NCI-H2196 treated with DMSO at 0.1 percent for 48 hours (cell line): ENCODE results near the gene TIMP4.

Source experiments
- DNase-seq: peaks from one replicate; lab custom pipeline; 2025; ENCODE audit not compliant: unreplicated experiment; lab: John Stamatoyannopoulos, UW

TIMP4 gene

DNA sequence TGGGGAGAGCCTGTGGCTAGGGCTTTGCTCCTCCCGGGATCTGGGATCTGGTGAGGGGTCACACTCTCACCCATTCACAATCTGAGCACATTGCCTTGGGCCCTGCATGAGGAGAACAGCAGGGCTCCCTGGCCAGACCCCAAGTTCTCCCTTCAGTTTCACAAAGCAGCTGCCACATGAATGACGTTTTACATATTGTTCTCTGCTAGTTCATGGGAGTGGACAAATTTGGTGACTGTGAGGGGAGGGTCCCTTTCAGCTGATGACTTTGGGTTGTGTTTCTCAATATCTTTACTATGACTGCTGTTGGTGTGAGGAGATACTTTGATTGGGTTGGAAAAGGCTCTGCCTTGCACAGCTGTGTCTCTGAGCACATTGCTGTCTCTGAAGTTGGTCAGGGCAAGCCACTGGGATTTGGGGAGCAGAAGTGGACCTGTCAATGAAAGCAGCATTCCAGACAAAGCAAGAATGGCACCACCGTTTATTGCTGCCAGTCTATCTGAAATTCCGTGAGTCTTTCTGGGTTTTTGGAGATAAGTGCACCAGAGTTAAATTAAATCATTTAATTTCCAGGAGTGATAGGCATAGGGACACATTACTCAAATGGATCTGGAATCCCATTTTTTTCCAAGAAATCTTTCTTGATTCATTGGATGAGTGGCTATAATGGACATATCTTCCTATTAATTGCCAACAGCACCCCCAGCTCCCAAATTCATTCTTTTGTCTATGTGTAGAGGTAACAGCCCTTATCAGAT is 10.3 kb downstream of the TIMP4 start:
- DNase-seq: no peak

- DNase-seq: no peak
Measured at GRCh38 chr3:12147049-12147780, 11.5 kb downstream of the TIMP4 start.

DNA sequence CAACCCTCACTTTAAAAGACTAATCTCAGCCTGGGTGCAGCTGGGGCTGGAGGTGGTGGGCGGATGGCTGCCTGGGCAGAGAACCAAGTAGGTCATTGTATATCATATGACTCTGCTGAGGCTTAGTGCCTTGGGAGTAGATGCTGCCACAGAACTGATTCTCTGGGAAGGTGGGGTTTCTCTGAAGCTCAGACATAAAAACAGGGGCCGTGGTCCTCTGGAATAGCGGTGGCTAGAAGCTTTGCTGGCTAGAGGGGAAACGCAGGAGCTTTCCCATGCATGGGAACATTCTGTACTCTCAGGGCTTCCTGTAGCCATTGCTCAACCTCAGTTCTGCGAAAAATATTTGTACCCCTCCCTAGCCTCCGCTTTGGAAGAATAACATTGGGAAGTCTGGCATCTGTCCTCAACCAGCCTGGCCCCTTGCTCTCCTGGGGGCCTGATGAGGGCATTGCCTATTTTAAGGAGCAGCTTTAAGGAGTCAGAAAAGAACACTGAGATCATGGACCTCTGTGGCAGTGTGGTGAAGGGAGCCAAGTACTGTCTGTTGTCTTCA is 14.7 kb downstream of the TIMP4 start:
- no peak for DNase-seq

- no peak for DNase-seq
Measured at GRCh38 chr3:12142476-12142875, 16.2 kb downstream of the TIMP4 start.

GRCh38 chr3:12141350-12141749 is 17.4 kb downstream of the TIMP4 start:
- no peak for DNase-seq

GRCh38 chr3:12139111-12139511 is 19.6 kb downstream of the TIMP4 start:
- DNase-seq: no peak

GRCh38 chr3:12138044-12138443 is 20.7 kb downstream of the TIMP4 start:
- DNase-seq: no peak

DNA sequence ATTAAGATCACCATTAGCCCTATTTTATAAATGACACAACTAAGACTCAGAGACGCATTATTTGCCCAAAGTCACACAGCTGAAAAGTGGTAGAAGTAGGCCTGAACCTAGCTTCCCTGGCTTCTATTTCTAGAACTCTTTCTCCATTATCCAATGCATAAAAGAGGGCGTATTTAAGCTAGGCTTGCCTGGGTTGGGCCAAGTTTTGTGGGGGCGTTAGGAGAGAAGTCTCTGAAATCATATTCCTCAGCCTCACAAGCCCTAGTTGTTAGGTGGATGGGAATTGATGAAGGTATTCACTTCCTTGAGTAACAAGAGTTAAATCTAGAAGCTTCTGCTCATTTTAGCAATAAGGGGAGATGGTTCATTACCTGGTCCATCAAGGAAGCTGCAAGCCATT is 22.3 kb downstream of the TIMP4 start:
- DNase-seq: no peak

- no peak for DNase-seq
Measured at GRCh38 chr3:12135029-12135657, 23.6 kb downstream of the TIMP4 start.

DNA sequence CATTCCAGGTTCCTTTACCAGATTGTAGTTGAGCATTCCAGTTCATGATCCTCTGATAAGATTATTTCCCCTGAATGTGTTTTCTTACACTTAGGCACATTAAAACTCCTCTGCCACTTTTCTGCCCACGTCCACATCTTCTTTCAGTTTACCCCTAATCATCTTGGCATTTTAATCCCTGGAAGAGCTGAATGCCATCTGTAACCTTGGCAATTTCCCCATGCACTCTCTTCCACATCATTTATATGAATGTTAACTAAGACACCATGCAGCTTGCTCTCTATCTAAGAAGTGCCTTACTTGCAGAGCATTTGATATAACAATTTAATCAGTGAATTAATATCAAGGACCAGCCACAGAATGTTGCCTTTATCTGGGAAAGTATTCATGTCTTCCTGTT is 25.8 kb downstream of the TIMP4 start:
- DNase-seq: no peak

GRCh38 chr3:12131351-12132090 is 27.2 kb downstream of the TIMP4 start:
- no peak for DNase-seq

- DNase-seq: no peak
Measured at GRCh38 chr3:12127391-12127790, 31.3 kb downstream of the TIMP4 start.

DNA sequence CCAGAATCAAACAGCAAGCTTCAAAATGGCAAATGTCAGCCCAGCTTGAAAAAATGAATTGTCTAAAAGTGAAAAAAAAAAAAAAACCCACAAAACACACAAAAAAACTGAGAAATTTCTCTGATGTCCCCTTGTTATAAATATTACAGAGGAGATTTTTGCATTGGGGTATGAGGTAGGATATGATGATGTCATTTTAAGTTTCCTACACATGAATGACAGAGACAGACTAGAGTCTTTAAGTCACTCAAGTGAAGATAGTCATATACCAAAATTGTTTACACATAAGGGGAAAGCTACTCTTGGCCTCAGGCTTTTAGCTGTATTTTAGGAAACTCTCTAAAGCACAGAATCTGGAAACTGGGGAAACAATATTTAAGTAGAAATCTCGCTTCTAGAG is 32.9 kb downstream of the TIMP4 start:
- no peak for DNase-seq

DNA sequence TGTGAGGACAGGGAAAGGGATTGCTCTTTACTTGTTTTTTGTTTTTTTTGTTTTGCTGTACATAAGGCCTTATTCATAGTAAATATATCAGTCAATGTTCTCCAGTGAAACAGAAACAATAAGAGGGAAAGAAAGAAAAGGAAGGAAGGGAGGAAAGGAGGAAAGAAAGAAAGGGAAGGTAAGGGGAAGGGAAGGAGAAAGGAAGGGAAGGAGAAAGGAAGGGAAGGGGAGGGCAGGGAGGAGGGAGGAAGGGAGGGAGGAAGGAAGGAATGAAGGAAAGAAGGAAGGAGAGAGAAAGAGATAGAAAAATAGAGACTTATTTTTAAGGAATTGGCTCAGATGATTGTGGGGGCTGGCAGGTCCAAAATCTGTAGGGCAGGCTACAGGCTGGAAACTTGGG is 37.2 kb downstream of the TIMP4 start:
- DNase-seq: no peak

DNA sequence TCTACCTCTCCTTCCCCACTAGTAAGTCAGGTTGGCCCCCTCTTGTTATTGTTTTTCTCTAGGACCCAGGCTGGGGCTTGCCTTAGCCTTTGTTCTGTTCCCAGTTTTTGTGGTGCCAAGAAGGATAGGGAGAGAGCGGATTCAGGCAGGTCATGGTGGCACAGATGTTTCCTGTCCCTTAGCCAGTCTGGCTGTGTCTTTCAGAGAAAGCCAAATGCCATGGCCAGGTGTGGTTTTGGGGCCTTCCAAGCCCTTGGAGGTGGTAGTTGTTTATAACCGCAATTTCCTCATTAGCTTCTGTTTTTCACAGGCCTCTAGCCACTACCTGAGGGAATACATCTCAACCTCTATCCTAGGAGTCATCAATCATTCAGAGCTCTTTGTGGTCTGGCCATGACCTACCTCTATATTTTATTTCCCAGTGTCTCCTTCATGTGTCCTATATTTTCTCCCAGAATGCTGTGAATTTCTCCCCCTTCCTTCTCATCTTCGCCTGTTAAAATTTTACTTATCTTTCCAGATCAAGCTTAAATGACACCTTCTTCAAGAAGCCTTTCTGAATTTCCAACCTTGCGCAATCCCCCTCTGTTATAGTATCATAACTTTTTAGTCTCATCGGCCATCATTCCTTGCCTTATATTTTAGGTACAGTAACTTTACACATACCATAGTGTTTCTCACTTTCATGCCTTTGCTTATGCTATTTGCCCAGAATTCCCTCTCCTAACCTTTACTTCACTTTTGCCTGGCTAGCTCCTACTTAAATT is 38.2 kb downstream of the TIMP4 start:
- no peak for DNase-seq

- no peak for DNase-seq
Measured at GRCh38 chr3:12117473-12117872, 41.2 kb downstream of the TIMP4 start.

DNA sequence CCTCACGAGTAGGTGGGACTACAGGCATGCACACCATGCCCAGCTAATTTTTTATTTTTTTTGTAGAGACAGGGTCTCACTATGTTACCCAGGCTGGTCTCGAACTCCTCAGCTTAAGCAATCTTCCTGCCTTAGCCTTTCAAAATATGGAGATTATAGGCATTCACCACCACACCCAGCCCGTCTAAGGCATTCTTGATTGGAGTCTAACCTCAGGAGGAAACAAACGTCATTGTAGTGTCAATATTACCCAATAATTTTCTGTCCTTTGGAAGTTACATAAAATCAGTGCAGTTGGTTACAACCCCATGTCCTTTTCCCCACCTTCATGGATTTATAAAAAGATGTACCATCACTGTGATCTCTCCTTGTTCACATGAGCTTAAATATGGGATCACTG is 41.8 kb downstream of the TIMP4 start:
- DNase-seq: no peak

DNA sequence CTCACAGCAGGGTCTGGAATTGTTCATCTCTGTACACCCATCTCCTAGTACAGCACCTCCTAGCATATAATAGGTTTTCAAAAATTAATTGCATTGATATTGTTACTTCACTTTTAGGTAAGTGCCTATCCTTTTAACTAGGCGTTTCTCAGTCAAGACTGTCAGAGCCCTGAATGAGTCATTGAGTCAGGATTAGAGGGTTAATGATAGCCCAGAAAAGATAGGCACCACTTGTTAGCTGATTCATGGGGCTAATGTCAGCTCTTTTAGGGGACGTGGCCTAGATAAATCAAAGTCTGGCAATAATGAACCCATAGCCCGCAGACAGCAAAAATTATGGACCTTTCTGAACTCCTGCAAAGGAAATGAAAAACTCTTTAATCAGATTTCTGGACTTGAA is 42.9 kb downstream of the TIMP4 start:
- DNase-seq: no peak

DNA sequence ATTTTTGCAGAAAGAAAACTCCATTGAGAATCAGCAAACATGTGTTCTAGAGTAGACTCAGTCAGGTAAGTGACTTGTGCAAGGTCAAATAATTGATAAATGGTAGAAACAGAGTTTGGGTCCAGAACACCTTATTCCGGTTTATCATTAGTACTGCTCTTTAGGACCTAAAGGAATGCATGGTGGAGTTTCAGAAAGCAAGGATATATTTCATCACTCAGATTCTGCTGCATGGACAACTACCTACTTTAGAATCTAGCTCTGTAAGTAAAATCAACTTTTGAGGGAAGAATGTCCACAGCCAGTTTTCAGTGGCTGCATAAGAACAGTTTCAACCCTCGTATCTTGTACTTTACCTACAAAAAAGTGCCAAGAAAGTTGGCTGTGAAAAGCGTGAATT is 43.6 kb downstream of the TIMP4 start:
- no peak for DNase-seq

GRCh38 chr3:12114251-12114650 is 44.5 kb downstream of the TIMP4 start:
- no peak for DNase-seq
